ENCODE data around the gene PPP2R2D.

DNA sequence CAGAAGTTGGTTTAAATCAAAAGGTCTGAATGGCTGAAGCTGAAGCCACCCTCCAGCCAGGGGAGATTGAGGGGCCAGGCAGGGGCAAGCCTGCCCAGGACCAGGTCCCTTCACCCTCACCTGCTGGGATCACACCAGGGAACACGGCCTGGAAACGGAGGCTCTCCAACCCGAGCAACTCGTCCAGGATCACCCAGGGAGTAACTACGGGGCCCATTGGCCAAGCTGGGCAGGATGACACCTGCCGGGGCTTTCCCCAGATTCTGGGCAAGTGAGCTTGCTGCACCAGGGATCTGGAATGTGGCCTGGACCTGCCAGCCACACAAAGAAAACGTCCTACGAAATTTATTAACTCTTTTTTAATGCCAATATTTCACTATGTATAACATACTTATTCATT lies 30.4 kb upstream of the PPP2R2D start:
- TF ChIP-seq, protein P1, sequence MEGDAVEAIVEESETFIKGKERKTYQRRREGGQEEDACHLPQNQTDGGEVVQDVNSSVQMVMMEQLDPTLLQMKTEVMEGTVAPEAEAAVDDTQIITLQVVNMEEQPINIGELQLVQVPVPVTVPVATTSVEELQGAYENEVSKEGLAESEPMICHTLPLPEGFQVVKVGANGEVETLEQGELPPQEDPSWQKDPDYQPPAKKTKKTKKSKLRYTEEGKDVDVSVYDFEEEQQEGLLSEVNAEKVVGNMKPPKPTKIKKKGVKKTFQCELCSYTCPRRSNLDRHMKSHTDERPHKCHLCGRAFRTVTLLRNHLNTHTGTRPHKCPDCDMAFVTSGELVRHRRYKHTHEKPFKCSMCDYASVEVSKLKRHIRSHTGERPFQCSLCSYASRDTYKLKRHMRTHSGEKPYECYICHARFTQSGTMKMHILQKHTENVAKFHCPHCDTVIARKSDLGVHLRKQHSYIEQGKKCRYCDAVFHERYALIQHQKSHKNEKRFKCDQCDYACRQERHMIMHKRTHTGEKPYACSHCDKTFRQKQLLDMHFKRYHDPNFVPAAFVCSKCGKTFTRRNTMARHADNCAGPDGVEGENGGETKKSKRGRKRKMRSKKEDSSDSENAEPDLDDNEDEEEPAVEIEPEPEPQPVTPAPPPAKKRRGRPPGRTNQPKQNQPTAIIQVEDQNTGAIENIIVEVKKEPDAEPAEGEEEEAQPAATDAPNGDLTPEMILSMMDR (IDR thresholded peaks at IDR 0.05): no peak
- TF ChIP-seq POLR2A (IDR thresholded peaks at IDR 0.05): no peak

Data from transverse colon (tissue), 3 donors.